NCI-H2081 treated with DMSO at 0.1 percent for 48 hours (cell line): ENCODE measurements around the gene SMG9.
"Not testable (repeated sequence)": the region's sequence is repeated elsewhere in the genome, so short reads cannot be mapped to it uniquely, and the experiment has no call there.

Source experiments
- DNase-seq: peaks from one replicate; lab custom pipeline; 2025; lab: John Stamatoyannopoulos, UW

Gene SMG9

GRCh38 chr19:43692385-43692784 lies 62.4 kb downstream of the SMG9 start:
- no peak for DNase-seq

GRCh38 chr19:43691755-43692154 lies 63.0 kb downstream of the SMG9 start:
- no peak for DNase-seq

- DNase-seq: no peak
Measured at GRCh38 chr19:43690890-43691289, 63.9 kb downstream of the SMG9 start.

GRCh38 chr19:43690444-43690843 lies 64.3 kb downstream of the SMG9 start:
- DNase-seq: no peak

- no peak for DNase-seq
Measured at GRCh38 chr19:43688059-43688701, 66.6 kb downstream of the SMG9 start.

- DNase-seq: no peak
Measured at GRCh38 chr19:43687660-43687997, 67.1 kb downstream of the SMG9 start.

GRCh38 chr19:43684326-43684725 lies 70.4 kb downstream of the SMG9 start:
- no peak for DNase-seq

GRCh38 chr19:43683905-43684304 lies 70.9 kb downstream of the SMG9 start:
- no peak for DNase-seq

GRCh38 chr19:43682824-43683661 lies 71.7 kb downstream of the SMG9 start:
- DNase-seq: no peak

GRCh38 chr19:43682269-43682668 lies 72.5 kb downstream of the SMG9 start:
- DNase-seq: not testable (repeated sequence)

GRCh38 chr19:43681821-43682220 lies 72.9 kb downstream of the SMG9 start:
- DNase-seq: no peak

- DNase-seq: no peak
Measured at GRCh38 chr19:43678512-43679261, 76.1 kb downstream of the SMG9 start.
